HepG2 (cell line): ENCODE data around the gene NUDT19. TPM values are rescaled to one million over a fixed set of nuclear protein-coding genes. Genes with fewer than 3 reads are reported as not detected.
A peak's percentile ranks its signal among the peaks of the same experiment; 100 is the strongest.

ENCODE experiments used
- FOXO1 ChIP-seq: sonication (generic); formaldehyde crosslinking; IDR thresholded peaks from 2 replicates; pipeline ENCODE4 v1.4.0; 2020; ENCODE audit warnings: missing genetic modification reagents
- KLF9 ChIP-seq: IDR thresholded peaks from 2 replicates; pipeline ENCODE4 v1.6.1; 2016; ENCODE audit warnings: low read depth
- MAZ ChIP-seq, 2 experiments: sonication (generic) in 1 of 2; formaldehyde crosslinking in 1 of 2; IDR thresholded peaks; 2 replicates each; pipeline versions ENCODE4 v1.5.0 to v1.6.1; 2012 to 2020; ENCODE audit warnings: low read depth in 2 of 2, mild to moderate bottlenecking in 2 of 2, borderline replicate concordance in 1 of 2, improper control_type of control experiment in 1 of 2, low read length in 1 of 2, missing genetic modification reagents in 1 of 2, moderate library complexity in 1 of 2
- MED8 ChIP-seq: sonication (generic); formaldehyde crosslinking; IDR thresholded peaks from 2 replicates; pipeline ENCODE4 v1.8.1; 2023; ENCODE audit warnings: mild to moderate bottlenecking, missing genetic modification reagents; ENCODE audit not compliant: insufficient replicate concordance
- MIXL1 ChIP-seq: IDR thresholded peaks from 2 replicates; pipeline ENCODE4 v1.6.1; 2016
- MTF1 ChIP-seq: sonication (generic); formaldehyde crosslinking; IDR thresholded peaks from 2 replicates; pipeline ENCODE4 v1.5.0; 2020; ENCODE audit warnings: missing genetic modification reagents
- MYC ChIP-seq: sonication (generic); formaldehyde crosslinking; IDR thresholded peaks from 2 replicates; pipeline ENCODE4 v1.9.0; 2021; ENCODE audit warnings: missing genetic modification reagents, borderline replicate concordance
- ZFYVE20 ChIP-seq: sonication (generic); formaldehyde crosslinking; IDR thresholded peaks from 2 replicates; pipeline ENCODE4 v1.8.0; 2023; ENCODE audit warnings: low read depth, mild to moderate bottlenecking, moderate library complexity, missing genetic modification reagents, borderline replicate concordance
- ZNF30 ChIP-seq: sonication (generic); formaldehyde crosslinking; IDR thresholded peaks from 2 replicates; pipeline ENCODE4 v1.5.0; 2020; ENCODE audit warnings: mild to moderate bottlenecking, missing genetic modification reagents
- ZNF749 ChIP-seq: sonication (generic); formaldehyde crosslinking; IDR thresholded peaks from 2 replicates; pipeline ENCODE4 v1.8.0; 2022; ENCODE audit warnings: mild to moderate bottlenecking, missing genetic modification reagents, moderate library complexity, borderline replicate concordance
- ZSCAN30 ChIP-seq: sonication (generic); formaldehyde crosslinking; IDR thresholded peaks from 2 replicates; pipeline ENCODE4 v1.5.0; 2020; ENCODE audit warnings: mild to moderate bottlenecking, missing genetic modification reagents
- polyA plus RNA-seq, 8 experiments: library from polyadenylated mRNA; depleted of rRNA in 3 of 8; stranded (reverse) in 7 of 8; unstranded in 1 of 8; fragments of >200 nt; fragmentation: Illumina TruSeq in 4 of 8; extraction: Trizol in 4 of 8; gene quantifications; 2 replicates each; pipeline versions ENCODE4 v1.2.1 to v1.2.3, GENCODE V29; 2011 to 2016; ENCODE audit warnings: low read depth in 4 of 8, missing spikeins in 1 of 8, mixed read lengths in 1 of 8; ENCODE audit not compliant: insufficient read depth in 1 of 8
- total RNA-seq, 5 experiments: library from RNA; depleted of rRNA; stranded (reverse); fragments of >200 nt; fragmentation: Illumina TruSeq; extraction: Trizol; gene quantifications; 2 replicates each; pipeline ENCODE4 v1.2.3, GENCODE V29; 2016; ENCODE audit warnings: low read depth in 1 of 5
- TF ChIP-seq, protein P1 (sequence below): sonication (generic); formaldehyde crosslinking; IDR thresholded peaks from 2 replicates; pipeline ENCODE4 v1.5.0; 2020; ENCODE audit warnings: mild to moderate bottlenecking, missing genetic modification reagents
- TF ChIP-seq, protein P2 (sequence below): sonication (generic); formaldehyde crosslinking; IDR thresholded peaks from 2 replicates; pipeline ENCODE4 v1.5.0; 2020; ENCODE audit warnings: missing genetic modification reagents
- TF ChIP-seq, protein P3 (sequence below): sonication (generic); formaldehyde crosslinking; IDR thresholded peaks from 2 replicates; pipeline ENCODE4 v1.8.0; 2022; ENCODE audit warnings: low read depth, missing genetic modification reagents

Gene NUDT19
- total and polyA plus RNA-seq, 2 of the 13 experiments (the other 11 are each of a cell fraction or from before 2014, with no cell fraction given): 3.1 to 3.6 TPM

GRCh38 chr19:32674153-32674930, 17.3 kb upstream of the NUDT19 start (continued):
- TF ChIP-seq MYC: peak; percentile 23; the same call in 1 of the 2 replicates
- no peak for TF ChIP-seq MAZ (IDR thresholded peaks at IDR 0.05; ENCODE audit: borderline replicate concordance, low read depth, low read length)
- no peak for TF ChIP-seq MAZ (CRISPR knock-in tag; IDR thresholded peaks at IDR 0.05; ENCODE audit: low read depth)
- TF ChIP-seq, protein P1, sequence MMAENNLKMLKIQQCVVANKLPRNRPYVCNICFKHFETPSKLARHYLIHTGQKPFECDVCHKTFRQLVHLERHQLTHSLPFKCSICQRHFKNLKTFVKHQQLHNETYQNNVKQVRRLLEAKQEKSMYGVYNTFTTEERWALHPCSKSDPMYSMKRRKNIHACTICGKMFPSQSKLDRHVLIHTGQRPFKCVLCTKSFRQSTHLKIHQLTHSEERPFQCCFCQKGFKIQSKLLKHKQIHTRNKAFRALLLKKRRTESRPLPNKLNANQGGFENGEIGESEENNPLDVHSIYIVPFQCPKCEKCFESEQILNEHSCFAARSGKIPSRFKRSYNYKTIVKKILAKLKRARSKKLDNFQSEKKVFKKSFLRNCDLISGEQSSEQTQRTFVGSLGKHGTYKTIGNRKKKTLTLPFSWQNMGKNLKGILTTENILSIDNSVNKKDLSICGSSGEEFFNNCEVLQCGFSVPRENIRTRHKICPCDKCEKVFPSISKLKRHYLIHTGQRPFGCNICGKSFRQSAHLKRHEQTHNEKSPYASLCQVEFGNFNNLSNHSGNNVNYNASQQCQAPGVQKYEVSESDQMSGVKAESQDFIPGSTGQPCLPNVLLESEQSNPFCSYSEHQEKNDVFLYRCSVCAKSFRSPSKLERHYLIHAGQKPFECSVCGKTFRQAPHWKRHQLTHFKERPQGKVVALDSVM (CRISPR knock-in tag): peak; percentile 7; the same call in 1 of the 2 replicates
- TF ChIP-seq FOXO1 (CRISPR knock-in tag): no peak
- TF ChIP-seq ZSCAN30 (CRISPR knock-in tag): no peak
- TF ChIP-seq KLF9: no peak
- peak; percentile 34; the same call in 1 of the 2 replicates for TF ChIP-seq ZNF749 (CRISPR knock-in tag)
- no peak for TF ChIP-seq ZFYVE20
- TF ChIP-seq, protein P2, sequence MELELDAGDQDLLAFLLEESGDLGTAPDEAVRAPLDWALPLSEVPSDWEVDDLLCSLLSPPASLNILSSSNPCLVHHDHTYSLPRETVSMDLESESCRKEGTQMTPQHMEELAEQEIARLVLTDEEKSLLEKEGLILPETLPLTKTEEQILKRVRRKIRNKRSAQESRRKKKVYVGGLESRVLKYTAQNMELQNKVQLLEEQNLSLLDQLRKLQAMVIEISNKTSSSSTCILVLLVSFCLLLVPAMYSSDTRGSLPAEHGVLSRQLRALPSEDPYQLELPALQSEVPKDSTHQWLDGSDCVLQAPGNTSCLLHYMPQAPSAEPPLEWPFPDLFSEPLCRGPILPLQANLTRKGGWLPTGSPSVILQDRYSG: no peak
- TF ChIP-seq, protein P3, sequence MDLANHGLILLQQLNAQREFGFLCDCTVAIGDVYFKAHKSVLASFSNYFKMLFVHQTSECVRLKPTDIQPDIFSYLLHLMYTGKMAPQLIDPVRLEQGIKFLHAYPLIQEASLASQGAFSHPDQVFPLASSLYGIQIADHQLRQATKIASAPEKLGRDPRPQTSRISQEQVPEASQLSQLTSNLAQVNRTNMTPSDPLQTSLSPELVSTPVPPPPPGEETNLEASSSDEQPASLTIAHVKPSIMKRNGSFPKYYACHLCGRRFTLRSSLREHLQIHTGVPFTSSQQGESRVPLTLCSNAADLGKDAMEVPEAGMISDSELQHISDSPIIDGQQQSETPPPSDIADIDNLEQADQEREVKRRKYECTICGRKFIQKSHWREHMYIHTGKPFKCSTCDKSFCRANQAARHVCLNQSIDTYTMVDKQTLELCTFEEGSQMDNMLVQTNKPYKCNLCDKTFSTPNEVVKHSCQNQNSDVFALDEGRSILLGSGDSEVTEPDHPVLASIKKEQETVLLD (CRISPR knock-in tag): 0 out of 2 replicates have a peak, but pooled peaks have one; percentile 43
- no peak for TF ChIP-seq ZNF30 (CRISPR knock-in tag)
- TF ChIP-seq MIXL1: no peak
- no peak for TF ChIP-seq MTF1 (CRISPR knock-in tag)
- no peak for TF ChIP-seq MED8
